H1 (cell line): ENCODE measurements around the gene SHLD1. TPM values are rescaled to one million over a fixed set of nuclear protein-coding genes. Genes with fewer than 3 reads are reported as not detected.

ENCODE experiments used
- ATF2 ChIP-seq: IDR thresholded peaks from 2 replicates; pipeline ENCODE4 v1.6.1; 2012; ENCODE audit warnings: low read length, inconsistent platforms
- CTCF ChIP-seq, 3 experiments: IDR thresholded peaks; 1 replicate in 2 of 3; 2 replicates in 1 of 3; pipeline versions ENCODE4 v1.5.1 to v1.6.1; 2011; ENCODE audit warnings: low read length in 3 of 3, mild to moderate bottlenecking in 3 of 3, inconsistent platforms in 2 of 3, low read depth in 1 of 3, moderate library complexity in 1 of 3; ENCODE audit not compliant: insufficient read depth in 1 of 3; ENCODE audit errors: control extremely low read depth in 1 of 3
- FOSL1 ChIP-seq: IDR thresholded peaks from 2 replicates; pipeline ENCODE4 v1.6.1; 2011; ENCODE audit warnings: mild to moderate bottlenecking, low read depth, low read length, moderate library complexity; ENCODE audit not compliant: insufficient read depth
- GABPA ChIP-seq: IDR thresholded peaks from 2 replicates; pipeline ENCODE4 v1.6.1; 2011; ENCODE audit warnings: mild to moderate bottlenecking, low read length, moderate library complexity, borderline replicate concordance; ENCODE audit not compliant: insufficient read depth
- RFX5 ChIP-seq: IDR thresholded peaks from 2 replicates; pipeline ENCODE4 v1.6.1; 2011; ENCODE audit warnings: low read depth, low read length, improper control_type of control experiment, borderline replicate concordance
- polyA plus RNA-seq, 7 experiments: library from polyadenylated mRNA; depleted of rRNA in 3 of 7; stranded (reverse) in 5 of 7; unstranded in 2 of 7; fragments of >200 nt in 5 of 7; fragments of 200-250 nt in 2 of 7; gene quantifications; 1 replicate in 5 of 7; 2 replicates in 1 of 7; 4 replicates in 1 of 7; pipeline versions ENCODE4 v1.2.1 to v1.2.3, GENCODE V29; 2011 to 2013; ENCODE audit warnings: missing spikeins in 2 of 7, mixed read lengths in 2 of 7
- total RNA-seq: library from RNA; stranded (reverse); fragmentation: NEBNext Ultra II Directional; extraction: Animal tissue kit (Norgen Biotek cat#: 25700); gene quantifications from 2 replicates; pipeline ENCODE4 v1.2.1, GENCODE V29; 2021

SHLD1 gene
- total and polyA plus RNA-seq, 2 of the 8 experiments (the other 6 are each of a cell fraction or from before 2014, with no cell fraction given): 4.2 to 6.5 TPM

- TF ChIP-seq FOSL1 (no peak), GABPA (no peak), CTCF (IDR thresholded peaks at IDR 0.05; ENCODE audit: control extremely low read depth in 1 of 3, insufficient read depth in 1 of 3, low read depth in 1 of 3, low read length in 3 of 3) (no peak), RFX5 (no peak), ATF2 (no peak)
- TF ChIP-seq, all 59 proteins: peak for 0
Measured at GRCh38 chr20:5881703-5882102, 131.5 kb downstream of the SHLD1 start (continued).
